GM21723 (cell line): Measurements from ENCODE around the gene PHACTR3.

Source experiments
- ATAC-seq: cut with Tn5 transposase; IDR thresholded peaks from one replicate; pipeline ENCODE4 v1.9.1; 2021; ENCODE audit warnings: mild to moderate bottlenecking, moderate library complexity; ENCODE audit not compliant: unreplicated experiment

The PHACTR3 gene

DNA sequence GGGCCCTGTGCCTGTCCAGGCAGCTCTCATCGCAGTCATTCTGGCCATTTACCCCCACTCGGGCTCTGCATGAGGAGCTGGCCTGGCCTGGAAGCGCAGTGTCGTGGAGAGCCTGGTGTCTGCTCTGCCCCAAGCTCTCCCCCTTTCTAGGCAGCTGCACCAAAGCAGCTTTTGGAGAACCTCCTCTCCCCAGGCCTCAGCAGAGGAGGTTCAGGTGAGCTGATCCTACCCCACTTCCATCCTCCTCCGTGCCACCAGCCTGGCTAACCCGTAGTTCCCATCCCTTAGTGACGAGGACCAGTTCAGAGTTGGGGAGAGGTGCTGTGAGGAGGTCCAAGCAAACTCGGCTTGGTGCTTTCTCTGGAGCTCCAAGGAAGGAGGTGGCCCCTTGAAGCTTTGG, 30.5 kb upstream of the PHACTR3 start:
- ATAC-seq, result no peak

DNA sequence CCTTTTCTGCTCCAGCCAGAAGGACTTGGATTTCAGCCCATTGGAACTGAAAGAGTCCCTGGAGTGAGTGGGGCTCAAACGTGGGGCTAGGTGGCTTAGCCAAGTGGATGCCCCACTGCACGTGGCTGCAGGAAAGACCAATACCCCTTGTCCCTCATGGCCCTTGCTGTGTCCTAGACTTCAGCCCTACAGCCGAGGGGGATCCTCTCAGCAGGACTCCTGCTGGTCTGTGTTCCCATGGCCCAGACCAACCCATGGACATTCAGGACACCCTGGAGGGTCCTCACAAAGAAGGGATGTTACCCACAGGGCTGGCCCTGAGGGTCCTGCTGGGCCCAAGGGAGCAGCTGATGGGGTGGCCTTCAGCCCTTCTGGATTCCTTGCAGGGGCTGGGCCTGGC, 30.0 kb upstream of the PHACTR3 start:
- ATAC-seq, result no peak

DNA sequence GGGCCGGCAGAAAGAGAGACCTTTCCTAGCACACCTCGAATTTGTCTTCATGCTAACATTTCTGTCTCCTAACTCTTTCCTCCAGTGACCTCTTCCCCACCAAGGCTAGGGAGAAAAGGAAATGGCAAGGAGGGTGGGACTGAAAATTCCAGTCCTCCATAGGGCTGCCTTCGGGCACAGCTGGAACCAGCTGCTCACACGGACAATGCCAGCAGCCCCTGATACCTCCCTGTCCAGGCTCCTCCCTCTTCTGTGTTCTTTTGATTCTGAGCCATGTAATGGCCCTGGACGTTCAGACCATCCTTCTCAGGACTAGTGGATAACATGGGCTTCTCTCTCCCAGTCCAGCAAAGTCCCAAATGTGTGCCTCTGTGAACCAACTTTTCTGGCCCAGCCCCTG, 29.1 kb upstream of the PHACTR3 start:
- no peak for ATAC-seq

DNA sequence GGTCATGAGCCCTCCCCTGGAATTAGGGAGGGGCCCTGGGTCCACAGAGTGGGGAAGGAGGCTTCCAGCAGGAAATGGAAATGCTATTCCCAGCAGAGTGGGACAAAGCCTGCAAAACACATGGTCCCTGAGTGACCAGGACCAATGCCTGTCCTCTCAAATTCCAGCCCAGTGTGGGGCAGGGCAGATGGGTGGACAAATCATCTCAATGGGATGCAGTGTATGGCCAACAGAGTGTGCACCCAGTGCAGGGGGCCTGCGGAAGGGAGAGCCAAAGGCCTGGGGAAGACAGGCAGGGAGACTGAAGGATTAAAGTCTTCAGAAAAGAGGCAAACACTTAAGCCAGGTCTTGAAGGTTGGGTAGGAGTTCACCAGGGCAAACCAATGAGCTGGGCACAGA, 28.7 kb upstream of the PHACTR3 start:
- ATAC-seq, result no peak

DNA sequence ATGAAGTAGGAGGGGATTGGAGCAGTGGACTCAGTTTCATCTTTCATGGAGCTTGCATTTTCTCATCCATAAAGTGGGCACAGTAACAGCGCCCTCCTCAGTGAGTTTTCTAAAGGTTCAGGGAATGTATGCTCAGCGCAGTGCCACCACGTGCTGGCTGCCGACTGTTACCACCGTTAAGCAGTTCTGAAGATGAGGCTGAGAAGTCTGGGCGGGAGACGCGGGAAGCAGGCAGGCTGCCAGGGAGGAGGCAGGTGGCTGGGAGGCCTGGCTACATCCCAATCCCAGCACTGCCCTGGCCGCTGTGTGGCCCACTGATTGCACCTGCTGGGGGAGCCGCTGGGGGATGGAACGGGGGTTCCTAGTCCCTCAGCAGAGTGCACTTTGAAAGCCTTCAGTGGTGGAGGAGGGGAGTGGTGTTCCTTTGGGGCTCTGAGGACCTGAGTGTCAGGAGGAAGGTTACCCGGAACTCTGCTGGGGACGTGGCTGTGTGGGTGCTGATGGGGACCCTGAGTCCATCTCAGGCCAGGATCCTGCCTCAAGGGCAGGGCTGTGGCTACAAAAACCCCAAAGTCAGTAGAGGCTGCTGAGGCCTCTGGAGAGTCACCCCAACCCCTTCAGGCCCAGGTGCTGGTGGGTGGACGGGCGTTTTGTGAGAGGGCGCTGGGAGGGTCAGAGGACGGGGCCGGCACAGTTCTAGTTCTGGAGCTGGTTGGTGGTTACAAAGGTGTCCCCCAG, 28.0 kb upstream of the PHACTR3 start:
- ATAC-seq, result no peak

DNA sequence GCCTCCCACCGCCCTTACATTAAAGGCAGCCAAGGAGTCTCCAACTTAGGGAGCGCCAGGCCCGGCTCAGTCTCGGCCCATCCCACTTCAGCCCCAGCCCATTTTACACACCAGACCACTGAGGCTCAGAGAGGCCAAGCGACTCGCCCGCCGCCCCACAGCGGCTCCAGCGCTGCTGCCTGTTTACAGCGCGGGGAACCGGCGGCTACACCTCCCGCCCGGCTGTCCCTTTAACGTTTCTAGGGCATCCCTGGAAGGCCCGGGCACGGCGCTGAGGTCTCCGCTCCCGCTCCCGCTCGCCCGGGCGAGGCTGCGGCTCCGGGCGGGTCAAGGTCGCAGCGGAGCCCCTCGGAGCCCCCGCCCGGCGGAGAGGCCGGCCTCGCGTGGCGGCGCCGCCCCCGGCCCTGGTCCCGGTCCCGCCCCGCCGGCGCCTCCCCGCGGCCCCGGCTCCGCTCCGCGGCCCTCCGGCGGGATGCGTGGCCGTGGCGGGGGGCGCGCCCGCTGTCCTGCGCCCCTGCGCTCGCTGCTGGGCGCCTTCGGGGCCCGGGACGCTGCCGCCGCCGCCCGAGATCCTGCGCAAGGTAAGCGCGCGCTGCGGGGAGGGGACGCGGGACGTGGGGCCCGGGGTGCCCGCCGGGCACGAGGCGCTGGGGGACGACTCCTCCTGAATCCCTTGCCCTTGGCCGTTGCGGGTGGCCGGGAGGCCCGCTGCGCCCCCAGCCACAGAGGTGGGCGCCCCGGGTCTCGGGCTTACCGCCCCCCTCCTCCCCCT, 27.1 kb upstream of the PHACTR3 start:
- no peak for ATAC-seq

DNA sequence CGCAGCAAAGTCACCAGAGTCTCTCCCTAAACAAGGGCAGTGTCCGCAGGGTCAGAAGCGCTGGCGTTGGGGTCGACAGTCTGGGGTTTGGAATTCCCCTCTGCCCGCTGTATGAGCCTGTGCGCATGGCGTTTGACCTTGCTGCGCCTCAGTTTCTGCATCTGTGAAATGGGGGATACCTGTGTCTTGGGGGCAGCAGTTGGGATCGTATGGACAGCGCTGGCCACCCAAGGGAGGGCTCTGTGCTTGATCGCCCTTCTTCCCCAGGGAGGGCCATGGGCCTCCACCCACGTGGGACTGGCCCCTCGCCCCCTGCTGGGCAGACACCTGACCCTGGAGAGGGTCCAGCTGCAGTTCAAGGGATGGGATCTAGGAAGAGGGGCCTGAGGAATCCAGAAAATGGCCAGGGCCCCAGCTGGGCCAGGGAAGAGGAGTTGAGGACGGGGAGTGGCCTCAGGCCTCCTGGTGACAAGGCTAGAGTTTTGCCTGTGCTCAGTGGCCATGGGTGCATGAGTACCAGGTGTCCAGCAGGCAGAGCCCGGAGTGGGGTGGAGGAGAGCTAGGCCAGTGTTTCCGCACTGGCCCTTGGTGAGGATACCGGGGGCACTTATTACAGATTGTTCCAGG, 26.4 kb upstream of the PHACTR3 start:
- ATAC-seq, result no peak

DNA sequence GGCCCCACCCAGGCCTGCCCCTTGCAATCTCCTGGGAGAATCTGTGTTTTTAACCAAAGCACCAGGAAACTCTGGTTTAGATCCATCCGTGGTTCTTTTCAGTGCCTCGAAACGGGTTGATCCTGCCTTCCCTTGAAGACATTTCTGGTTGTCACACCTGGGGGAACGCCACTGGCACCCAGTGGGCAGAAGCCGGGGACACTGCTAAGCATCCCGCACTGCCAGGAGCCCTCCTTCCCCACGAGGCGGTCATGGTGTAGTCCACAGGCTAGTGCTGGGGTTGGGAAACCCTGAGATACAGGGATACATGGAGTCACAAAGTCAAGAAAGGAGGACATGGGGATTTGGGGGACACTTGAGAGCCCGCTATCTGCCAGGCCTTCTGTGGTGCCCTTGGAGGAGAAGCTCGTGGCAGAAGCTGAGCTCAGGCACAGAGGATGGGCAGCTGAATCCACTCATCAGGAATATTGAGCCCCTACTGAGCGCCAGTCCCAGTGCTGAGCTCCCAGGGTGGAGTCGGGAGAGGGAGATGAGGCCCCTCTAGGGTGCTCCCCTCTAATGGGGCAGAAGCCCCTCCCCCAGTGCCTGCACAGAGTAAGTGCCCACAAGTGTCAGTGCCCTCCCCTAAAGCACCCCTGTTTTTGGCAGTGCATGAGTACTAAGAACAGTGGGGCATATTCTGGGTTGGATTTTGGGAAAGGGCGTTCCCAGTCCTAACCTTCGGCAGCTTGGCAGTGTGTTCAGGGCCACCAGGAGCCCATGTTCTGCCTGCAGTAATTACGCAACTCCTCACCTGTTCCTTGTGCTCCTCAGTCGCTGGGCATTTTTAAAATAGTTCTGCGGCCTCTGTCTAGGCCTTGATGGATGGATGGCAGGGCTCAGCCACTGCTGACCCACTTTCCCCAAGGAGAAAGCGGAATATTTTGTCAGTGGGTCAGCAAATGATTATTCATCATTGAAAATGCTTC, 25.6 kb upstream of the PHACTR3 start:
- no peak for ATAC-seq

DNA sequence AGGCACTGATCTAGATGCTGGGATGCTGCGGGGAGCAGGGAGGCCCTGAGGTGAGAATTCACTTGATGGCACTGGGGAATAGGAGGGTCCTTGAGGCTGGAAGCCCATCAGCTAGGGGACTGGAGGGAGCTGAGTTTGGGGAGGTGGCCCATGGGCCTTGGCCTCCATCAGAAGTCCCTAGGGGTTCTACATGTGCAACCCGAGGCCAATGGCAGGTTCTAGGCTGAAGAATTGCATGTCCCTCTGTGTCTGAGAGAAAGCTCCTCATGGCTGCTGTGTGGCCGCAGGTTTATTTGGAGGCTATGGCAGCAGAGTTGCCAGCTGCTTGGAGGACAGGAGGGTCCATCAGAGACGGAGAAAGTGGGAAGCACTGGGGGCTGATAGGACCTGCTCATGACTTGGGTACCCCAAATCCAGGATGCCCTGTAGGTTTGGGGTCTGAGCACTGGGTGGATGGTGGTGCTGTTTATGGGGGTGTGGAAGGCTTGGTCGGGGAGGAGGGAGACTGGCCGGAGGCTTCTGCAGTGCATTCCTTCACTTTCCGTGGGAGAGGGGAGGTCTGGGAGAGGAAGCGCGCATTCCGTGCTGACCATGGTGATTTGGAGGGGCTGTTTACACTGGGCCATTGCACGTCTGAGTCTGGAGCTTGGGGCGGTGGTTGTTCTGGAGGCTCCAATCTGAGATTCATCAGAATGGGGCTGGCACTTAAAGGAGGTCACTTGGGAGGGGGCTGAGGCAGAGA, 24.8 kb upstream of the PHACTR3 start:
- no peak for ATAC-seq

DNA sequence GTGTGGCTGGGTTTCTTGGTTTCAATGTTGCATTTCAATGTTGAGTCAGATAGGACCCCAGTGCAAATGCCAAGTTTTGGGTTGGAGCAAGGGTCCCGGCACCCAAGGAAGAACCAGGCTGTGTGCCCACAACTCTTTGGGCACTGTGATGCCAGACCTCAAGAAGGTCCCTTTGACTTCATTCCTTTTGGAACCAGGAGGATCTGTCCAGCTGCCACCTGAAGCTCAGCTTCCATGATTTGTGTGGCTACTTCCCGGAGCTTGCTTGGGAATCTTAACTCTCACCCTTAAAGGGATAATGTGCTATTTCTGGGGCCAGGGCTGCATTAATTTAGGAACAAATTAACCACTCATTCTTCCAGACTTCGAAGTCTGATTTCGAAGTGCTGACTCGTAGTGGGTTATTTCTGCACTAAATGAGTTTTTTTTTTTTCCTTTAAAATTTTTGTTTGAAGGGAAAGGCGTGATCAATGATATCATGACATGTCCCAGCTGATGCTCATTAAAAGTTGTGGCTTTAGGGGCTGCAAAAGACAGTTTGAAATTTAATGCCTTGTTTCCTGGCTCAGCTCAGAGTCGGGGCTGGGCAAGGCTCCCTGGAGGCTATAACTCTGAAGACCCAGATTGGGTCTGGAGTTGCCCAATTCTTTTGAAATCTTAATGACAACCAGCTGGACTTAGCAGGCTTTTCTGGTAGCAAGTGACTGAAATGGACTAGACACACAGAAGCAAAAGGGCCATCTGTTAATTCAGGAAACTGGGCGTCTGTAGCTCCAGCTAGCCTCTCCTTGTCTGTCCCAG, 24.0 kb upstream of the PHACTR3 start:
- ATAC-seq, result no peak

DNA sequence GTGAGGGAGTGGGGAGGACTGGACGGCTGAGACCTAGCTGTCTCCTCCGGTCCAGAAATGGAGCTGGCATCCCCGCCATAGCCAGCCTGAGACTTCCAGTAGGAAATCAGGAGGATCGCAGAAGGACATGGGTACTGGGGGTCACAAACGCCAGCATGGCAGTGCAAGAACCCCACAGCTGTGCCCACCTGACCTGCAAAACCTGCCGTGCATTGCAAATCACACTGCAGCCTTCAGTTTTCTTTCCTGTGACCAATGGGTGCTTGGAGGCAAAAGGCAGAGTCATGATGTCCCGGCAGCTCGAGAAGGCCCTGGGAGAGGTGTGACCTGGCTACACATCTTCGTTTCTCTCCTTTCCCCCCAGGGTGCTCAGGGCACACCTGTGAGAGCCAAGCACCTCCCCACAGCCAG, 23.3 kb upstream of the PHACTR3 start:
- no peak for ATAC-seq

DNA sequence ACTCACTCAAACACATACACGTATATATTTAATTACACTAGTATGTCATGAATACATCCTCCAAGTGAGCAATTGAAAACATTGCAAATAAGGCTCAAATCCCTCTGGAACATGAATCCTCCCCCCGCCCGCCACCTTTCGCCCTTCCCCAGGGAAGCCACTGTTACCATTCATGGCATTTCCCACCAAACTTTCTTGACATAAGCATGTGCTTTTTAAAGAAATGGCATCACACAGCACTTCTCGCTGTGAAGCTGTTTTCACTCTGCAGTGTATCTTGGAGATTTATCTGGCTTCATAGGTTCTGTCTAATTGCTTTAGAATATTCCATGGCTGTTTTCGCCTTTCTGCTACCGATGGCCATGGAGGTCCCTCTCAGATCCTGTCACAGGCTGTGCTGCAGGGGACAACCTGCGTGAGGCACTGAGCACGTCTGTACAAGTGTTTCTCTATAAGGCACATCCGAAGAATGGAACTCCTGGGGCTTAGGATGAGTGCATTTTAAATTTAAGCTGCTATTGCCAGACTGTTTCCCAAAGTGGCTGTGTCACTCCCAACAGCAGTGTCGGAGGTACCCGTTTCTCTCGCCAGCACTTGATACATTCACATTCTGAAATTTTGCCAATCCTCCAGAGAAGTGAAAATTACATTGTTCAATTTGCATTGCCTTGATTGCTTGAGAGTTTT, 22.2 kb upstream of the PHACTR3 start:
- no peak for ATAC-seq

DNA sequence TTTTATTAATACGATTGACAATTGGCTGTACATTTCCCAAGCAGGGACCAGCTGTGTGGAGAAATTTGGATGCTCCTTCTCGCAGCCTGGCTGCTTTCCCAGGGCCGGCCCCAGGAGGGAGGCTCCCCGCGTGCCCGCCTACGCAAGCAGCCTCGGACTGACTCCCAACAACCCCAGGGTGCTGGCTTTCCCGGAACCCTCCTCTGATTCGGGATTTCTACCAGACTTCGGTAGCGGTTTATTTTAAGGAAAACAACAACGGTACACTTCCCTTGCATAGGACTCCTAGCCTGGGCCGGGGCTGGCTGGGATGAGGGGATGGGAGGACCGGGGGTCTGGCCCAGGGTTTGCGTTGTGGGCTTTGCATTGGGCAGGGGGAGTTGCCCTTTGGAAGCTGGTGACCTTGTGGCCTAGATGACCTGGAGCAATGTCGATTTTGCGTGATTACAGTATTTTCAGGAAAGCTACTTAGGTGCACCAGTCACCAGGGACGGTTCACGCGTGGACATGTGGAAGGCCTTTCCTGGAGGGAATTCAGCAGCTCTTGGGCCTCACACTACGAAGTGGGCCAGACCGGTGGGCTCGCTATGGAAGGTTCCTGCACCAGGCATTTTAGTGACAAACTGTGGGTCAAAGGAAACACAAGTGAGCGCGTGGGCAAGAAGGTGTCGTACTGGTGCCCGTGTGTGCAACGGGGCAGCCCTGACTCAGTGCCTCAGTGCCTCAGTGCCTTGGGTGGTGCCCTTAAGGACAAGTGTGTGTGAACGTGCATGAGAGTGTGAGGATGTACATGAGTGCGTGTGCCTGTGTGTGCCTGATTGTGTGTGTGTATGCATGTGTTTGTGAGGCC, 20.7 kb upstream of the PHACTR3 start:
- ATAC-seq, result no peak

DNA sequence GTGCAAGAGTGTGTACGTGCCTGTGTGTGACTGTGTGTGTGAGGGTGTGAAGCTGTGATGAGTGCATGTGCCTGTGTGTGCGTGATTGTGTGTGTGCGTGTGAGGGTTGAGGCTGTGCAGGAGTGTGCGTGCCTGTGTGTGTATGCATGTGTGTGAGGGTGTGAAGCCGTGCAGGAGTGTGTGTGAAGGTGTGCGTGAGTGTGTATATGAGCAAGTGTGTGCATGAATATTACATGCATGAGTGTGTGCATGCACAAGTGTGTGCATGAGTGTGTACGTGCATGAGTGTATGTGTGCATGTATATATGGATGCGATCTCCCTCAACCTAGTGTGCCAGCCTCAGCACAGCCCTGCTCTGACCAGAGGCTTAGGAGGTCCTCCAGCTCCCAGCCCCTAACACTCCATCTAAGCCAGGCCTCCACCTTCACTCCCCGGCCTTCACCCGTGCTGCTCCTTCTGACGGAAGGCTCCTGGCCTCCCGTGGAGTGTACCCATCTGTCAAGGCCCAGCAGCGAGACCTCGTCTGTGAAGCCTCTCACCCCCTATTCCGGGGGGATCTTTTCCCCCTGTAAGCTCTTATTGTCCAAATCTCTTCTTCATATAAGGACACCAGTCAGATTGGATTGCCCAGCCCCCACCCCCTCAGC, 19.9 kb upstream of the PHACTR3 start:
- no peak for ATAC-seq

DNA sequence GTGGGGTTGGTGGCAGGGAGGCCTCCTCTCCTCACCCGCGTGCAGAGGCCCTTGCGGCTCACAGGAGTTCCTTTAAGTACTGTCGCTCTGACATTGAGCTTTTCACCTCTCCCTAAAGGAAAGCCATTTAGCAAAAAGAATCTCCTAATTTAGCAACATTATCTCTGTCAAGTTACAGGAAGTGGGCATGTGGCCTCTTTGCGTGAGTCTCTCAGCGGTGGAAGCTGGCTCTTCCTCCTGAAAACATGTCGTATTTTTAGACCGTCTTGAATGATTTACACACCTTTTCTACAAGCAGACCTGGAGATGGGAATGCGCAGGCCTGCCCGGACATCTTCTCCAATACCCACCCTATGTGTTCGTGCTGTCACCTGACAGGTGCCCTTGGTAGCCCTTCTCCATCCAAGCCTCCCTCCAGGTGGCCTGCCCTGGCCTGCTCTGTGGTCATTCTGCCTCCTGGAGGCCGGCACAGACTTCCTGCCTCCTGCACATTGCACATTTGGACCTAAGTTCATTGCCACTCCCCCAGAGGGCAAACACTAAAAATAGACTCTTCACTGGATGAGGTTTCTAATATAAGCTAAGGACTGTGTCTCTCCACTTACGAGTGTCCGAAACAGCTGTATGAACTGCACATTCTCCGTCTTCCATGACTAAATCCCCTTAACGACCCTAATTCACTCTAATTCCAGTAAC, 18.5 kb upstream of the PHACTR3 start:
- no peak for ATAC-seq

DNA sequence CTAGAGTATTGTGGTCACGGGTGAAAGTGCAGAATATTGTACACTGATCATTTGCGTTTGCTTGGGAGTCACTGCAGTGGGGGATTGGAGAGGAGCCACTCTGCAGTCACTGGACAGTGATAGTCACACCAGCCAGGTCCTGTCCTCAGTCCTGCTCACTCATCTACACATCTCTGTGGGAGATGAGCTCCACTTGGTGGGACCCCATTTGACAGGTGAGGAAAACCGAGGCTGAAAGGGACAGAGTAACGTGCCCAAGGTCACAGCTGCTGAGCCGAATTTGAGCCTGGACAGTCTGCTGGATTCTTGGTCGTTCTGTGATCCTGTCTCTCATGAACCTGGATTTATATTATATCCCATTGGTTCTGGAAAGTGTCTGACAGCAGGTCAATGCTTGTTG, 17.7 kb upstream of the PHACTR3 start:
- ATAC-seq, result no peak

DNA sequence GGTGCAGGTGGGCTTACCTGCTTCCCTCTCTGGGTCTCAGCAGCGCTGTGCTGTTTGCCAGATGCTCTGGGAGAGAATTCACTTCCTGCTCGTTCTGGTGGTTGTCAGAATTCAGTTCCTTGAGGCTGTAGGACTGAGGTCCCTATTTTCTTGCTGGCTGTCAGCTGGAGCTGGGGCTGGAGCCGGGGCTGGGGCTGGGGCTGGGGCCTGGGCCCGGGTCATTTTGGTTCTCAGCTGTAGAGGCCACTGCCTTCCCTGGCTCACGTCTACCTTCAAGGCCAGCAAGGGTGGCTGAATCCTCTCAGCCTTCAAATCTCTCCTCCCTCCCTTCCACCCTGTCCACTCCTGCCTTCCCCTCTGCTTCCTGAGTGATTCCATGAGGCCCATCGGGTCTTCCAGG, 16.8 kb upstream of the PHACTR3 start:
- no peak for ATAC-seq
